Measurements from ENCODE around the gene ITIH1.

DNA sequence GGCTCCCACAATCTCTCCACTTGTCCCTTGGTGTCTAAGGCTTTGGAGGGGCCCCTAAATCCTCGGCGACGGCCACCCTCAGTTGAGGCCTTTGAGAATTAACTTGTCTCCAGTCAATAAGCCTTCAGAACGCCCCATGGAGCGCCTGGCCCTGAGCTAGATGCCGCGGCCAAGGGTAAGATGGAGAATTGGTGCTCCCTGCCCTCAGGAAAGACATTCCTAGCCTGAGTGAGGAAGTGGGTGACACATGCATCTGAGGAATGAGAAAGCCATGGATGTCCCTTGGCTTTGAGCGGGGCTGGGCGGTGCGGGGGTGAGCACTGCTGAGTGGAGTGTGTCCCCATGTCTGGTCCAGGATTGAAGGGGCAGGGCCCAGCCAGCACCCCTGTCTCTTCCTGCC, 39.8 kb downstream of the ITIH1 start:
- TF ChIP-seq, protein P1, sequence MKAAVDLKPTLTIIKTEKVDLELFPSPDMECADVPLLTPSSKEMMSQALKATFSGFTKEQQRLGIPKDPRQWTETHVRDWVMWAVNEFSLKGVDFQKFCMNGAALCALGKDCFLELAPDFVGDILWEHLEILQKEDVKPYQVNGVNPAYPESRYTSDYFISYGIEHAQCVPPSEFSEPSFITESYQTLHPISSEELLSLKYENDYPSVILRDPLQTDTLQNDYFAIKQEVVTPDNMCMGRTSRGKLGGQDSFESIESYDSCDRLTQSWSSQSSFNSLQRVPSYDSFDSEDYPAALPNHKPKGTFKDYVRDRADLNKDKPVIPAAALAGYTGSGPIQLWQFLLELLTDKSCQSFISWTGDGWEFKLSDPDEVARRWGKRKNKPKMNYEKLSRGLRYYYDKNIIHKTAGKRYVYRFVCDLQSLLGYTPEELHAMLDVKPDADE (conservative IDR thresholded peaks at IDR 0.05; ENCODE audit: control insufficient read depth, low read depth, low read length) = no peak
- TF ChIP-seq ATF1 (CRISPR knock-in tag; IDR thresholded peaks at IDR 0.05) (no peak), ATF1 (tag; IDR thresholded peaks at IDR 0.05) (no peak), ZNF830 (CRISPR knock-in tag; IDR thresholded peaks at IDR 0.05) (no peak), NFXL1 (CRISPR knock-in tag; IDR thresholded peaks at IDR 0.05) (no peak), EZH2 (IDR thresholded peaks at IDR 0.05; ENCODE audit: borderline replicate concordance, low read depth, low read length) (no peak), JUNB (CRISPR knock-in tag; conservative IDR thresholded peaks at IDR 0.05) (no peak)
- TF ChIP-seq, protein P2, sequence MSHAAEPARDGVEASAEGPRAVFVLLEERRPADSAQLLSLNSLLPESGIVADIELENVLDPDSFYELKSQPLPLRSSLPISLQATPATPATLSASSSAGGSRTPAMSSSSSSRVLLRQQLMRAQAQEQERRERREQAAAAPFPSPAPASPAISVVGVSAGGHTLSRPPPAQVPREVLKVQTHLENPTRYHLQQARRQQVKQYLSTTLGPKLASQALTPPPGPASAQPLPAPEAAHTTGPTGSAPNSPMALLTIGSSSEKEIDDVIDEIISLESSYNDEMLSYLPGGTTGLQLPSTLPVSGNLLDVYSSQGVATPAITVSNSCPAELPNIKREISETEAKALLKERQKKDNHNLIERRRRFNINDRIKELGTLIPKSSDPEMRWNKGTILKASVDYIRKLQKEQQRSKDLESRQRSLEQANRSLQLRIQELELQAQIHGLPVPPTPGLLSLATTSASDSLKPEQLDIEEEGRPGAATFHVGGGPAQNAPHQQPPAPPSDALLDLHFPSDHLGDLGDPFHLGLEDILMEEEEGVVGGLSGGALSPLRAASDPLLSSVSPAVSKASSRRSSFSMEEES (CRISPR knock-in tag; IDR thresholded peaks at IDR 0.05) = no peak
- TF ChIP-seq, protein P3, sequence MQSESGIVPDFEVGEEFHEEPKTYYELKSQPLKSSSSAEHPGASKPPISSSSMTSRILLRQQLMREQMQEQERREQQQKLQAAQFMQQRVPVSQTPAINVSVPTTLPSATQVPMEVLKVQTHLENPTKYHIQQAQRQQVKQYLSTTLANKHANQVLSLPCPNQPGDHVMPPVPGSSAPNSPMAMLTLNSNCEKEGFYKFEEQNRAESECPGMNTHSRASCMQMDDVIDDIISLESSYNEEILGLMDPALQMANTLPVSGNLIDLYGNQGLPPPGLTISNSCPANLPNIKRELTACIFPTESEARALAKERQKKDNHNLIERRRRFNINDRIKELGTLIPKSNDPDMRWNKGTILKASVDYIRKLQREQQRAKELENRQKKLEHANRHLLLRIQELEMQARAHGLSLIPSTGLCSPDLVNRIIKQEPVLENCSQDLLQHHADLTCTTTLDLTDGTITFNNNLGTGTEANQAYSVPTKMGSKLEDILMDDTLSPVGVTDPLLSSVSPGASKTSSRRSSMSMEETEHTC (IDR thresholded peaks at IDR 0.05) = no peak
